ENCODE measurements around the gene PIGP.
"Not testable (repeated sequence)": the region's sequence is repeated elsewhere in the genome, so short reads cannot be mapped to it uniquely, and the experiment has no call there.

The PIGP gene

GRCh38 chr21:37072988-37073416, at the start of gene PIGP, which contains the start of gene TTC3:
TSS of gene PIGP (minus strand) at chr21:37073071. CDS start at chr21:37072515, 556 bp downstream.
TSS of gene TTC3 (plus strand) at chr21:37073254. CDS start at chr21:37087258, 14,004 bp downstream.
- DNase-seq = peak; percentile 93

GRCh38 chr21:37119421-37120218, 46.7 kb upstream of the PIGP start:
- peak; percentile 59 for DNase-seq

GRCh38 chr21:37118187-37118826, 45.4 kb upstream of the PIGP start:
- peak; percentile 16 for DNase-seq

- no peak for DNase-seq
Measured at GRCh38 chr21:37117204-37117603, 44.3 kb upstream of the PIGP start.

- DNase-seq = peak; percentile 9
Measured at GRCh38 chr21:37116459-37116858, 43.6 kb upstream of the PIGP start.

- not testable (repeated sequence) for DNase-seq
Measured at GRCh38 chr21:37114301-37114700, 41.4 kb upstream of the PIGP start.

GRCh38 chr21:37111029-37111428, 38.2 kb upstream of the PIGP start:
- DNase-seq = not testable (repeated sequence)

GRCh38 chr21:37106998-37107397, 34.1 kb upstream of the PIGP start:
- DNase-seq = no peak

- not testable (repeated sequence) for DNase-seq
Measured at GRCh38 chr21:37102746-37103145, 29.9 kb upstream of the PIGP start.

GRCh38 chr21:37101384-37101783, 28.5 kb upstream of the PIGP start:
- DNase-seq = no peak

GRCh38 chr21:37100316-37100715, 27.4 kb upstream of the PIGP start:
- DNase-seq = no peak

- no peak for DNase-seq
Measured at GRCh38 chr21:37098751-37099150, 25.9 kb upstream of the PIGP start.

GRCh38 chr21:37095821-37096220, 22.9 kb upstream of the PIGP start:
- DNase-seq = no peak

- no peak for DNase-seq
Measured at GRCh38 chr21:37093977-37094376, 21.1 kb upstream of the PIGP start.

GRCh38 chr21:37088186-37088735, 15.4 kb upstream of the PIGP start:
- DNase-seq = no peak

GRCh38 chr21:37087188-37087587, 14.3 kb upstream of the PIGP start:
- peak; percentile 41 for DNase-seq

GRCh38 chr21:37085726-37086125, 12.9 kb upstream of the PIGP start:
- no peak for DNase-seq

GRCh38 chr21:37082856-37083528, 10.1 kb upstream of the PIGP start:
- no peak for DNase-seq

GRCh38 chr21:37082375-37082774, 9.5 kb upstream of the PIGP start:
- DNase-seq = no peak

- no peak for DNase-seq
Measured at GRCh38 chr21:37079211-37079824, 6.4 kb upstream of the PIGP start.

GRCh38 chr21:37077403-37077802, 4.5 kb upstream of the PIGP start:
- no peak for DNase-seq

GRCh38 chr21:37076087-37076850, 3.4 kb upstream of the PIGP start:
- DNase-seq = no peak
